ENCODE measurements around the gene GALNT6.

Gene GALNT6

GRCh38 chr12:51390891-51391282 lies 319 bp downstream of the GALNT6 start:
- DNase-seq (ENCODE audit: low read depth): no peak
- no peak for TF ChIP-seq CTCF (conservative IDR thresholded peaks at IDR 0.05; ENCODE audit: control insufficient read depth, insufficient read depth, low read depth, low read length)
- peak overlapping the region; percentile 47 for H3K4me3 ChIP-seq (ENCODE audit: control insufficient read depth, low read depth, low read length)

- H3K4me3 ChIP-seq (ENCODE audit: control insufficient read depth, low read depth, low read length): no peak overlapping the region
Observed at GRCh38 chr12:51390457-51390856, 749 bp downstream of the GALNT6 start.

GRCh38 chr12:51389302-51389999 lies 1.8 kb downstream of the GALNT6 start:
- no peak overlapping the region for H3K4me3 ChIP-seq (ENCODE audit: control insufficient read depth, low read depth, low read length)
- DNase-seq (ENCODE audit: low read depth): peak; percentile 50
- TF ChIP-seq CTCF (conservative IDR thresholded peaks at IDR 0.05; ENCODE audit: control insufficient read depth, insufficient read depth, low read depth, low read length): no peak

More at GRCh38 chr12:51390457-51390856, 749 bp downstream of the GALNT6 start:
- TF ChIP-seq CTCF (conservative IDR thresholded peaks at IDR 0.05; ENCODE audit: control insufficient read depth, insufficient read depth, low read depth, low read length): no peak
- no peak for DNase-seq (ENCODE audit: low read depth)

GRCh38 chr12:51388846-51389245 lies 2.4 kb downstream of the GALNT6 start:
- H3K4me3 ChIP-seq (ENCODE audit: control insufficient read depth, low read depth, low read length): no peak overlapping the region
- no peak for DNase-seq (ENCODE audit: low read depth)
- no peak for TF ChIP-seq CTCF (conservative IDR thresholded peaks at IDR 0.05; ENCODE audit: control insufficient read depth, insufficient read depth, low read depth, low read length)

DNA sequence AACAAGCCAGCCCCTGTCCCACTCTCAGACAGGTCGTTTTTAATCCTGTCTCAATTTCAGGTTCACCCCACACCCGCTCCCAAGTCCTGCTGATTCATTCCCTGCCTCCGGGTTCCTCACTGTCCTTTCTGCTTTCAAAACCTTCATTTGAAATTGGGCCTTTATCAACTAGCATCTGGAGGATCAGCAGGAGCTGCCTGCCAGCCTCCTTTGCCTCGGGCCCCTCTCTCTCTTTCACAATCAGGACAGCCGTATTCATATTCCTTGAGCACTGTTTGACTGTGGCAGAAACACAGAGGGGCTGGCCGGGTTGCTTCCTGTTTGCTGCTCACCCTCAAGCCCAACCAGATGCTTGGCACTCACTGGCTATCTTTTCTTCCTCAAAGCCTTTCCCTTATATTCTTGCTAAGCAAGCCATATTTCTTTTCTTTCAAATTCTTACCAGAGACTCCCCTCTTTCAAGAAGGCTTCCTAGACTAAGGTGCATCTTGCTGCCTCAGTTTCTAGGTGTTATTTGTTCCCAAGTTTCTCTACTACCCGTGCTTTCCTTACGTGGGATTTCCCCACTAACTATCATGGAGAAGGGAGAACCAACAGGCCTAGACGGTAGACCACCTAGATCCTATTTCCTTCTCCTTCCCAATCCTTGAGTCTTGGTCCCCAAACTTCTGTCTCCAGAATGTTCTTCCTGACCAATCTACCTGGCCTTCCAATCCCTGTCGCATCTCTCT lies 3.0 kb downstream of the GALNT6 start:
- peak; percentile 34 for DNase-seq (ENCODE audit: low read depth)
- H3K4me3 ChIP-seq (ENCODE audit: control insufficient read depth, low read depth, low read length): no peak overlapping the region
- no peak for TF ChIP-seq CTCF (conservative IDR thresholded peaks at IDR 0.05; ENCODE audit: control insufficient read depth, insufficient read depth, low read depth, low read length)

- no peak for DNase-seq (ENCODE audit: low read depth)
- TF ChIP-seq CTCF (conservative IDR thresholded peaks at IDR 0.05; ENCODE audit: control insufficient read depth, insufficient read depth, low read depth, low read length): no peak
- no peak overlapping the region for H3K4me3 ChIP-seq (ENCODE audit: control insufficient read depth, low read depth, low read length)
Observed at GRCh38 chr12:51386351-51386750, 4.9 kb downstream of the GALNT6 start.
